Bronchial epithelial cell (primary cell): Measurements from ENCODE around the gene PARVA. TPM values are rescaled to one million over a fixed set of nuclear protein-coding genes. Genes with fewer than 3 reads are reported as not detected.

Source experiments
- DNase-seq: peaks from one replicate; pipeline ENCODE4 v3.0.0-alpha.2; 2010; ENCODE audit warnings: low read depth
- FAIRE-seq: peaks from 2 replicates; lab custom pipeline; 2011; peaks lifted over from hg19 to GRCh38; lab: Jason Lieb, UNC
- H3K27me3 ChIP-seq: 2 replicates; pipeline ENCODE4 v1.5.1; 2011; ENCODE audit warnings: low read length; ENCODE audit not compliant: control insufficient read depth, insufficient read depth
- H3K36me3 ChIP-seq: 2 replicates; pipeline ENCODE4 v1.5.1; 2011; ENCODE audit warnings: low read length; ENCODE audit not compliant: control insufficient read depth, insufficient read depth
- H3K4me3 ChIP-seq: 2 replicates; pipeline ENCODE4 v1.5.1; 2011; ENCODE audit warnings: mild to moderate bottlenecking, low read depth, low read length, control low read depth
- total RNA-seq: library from RNA; depleted of rRNA; stranded (reverse); fragments of >200 nt; gene quantifications from 2 replicates; pipeline ENCODE4 v1.2.1, GENCODE V29; 2014
- TF ChIP-seq, protein P1 (sequence below): IDR thresholded peaks from 2 replicates; pipeline ENCODE4 v1.5.1; 2011; ENCODE audit warnings: mild to moderate bottlenecking, moderate library complexity, low read length, control low read depth, inconsistent platforms; ENCODE audit not compliant: insufficient read depth, severe bottlenecking

The PARVA gene
- total RNA-seq, 1 donor from 2014 or later, result 7.6 TPM

DNA sequence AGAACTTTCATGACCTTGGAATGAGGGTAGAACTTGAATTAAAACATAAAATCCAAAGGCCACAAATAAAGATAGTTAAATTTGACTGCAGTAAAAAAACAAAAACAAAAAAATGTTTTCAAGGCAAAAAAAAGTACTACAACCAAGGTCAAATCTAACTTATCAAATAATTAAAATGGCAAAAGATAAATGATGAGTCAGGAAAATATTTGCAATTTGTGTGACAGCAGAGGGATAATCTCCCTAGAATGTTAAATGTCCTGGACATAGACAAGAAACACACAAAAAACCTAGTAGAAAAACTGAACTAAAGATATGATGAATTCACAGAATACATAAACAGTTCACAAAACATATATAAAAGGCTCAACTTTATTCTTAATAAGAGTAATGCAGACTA lies 186.6 kb downstream of the PARVA start:
- FAIRE-seq, result no peak
- TF ChIP-seq, protein P1, sequence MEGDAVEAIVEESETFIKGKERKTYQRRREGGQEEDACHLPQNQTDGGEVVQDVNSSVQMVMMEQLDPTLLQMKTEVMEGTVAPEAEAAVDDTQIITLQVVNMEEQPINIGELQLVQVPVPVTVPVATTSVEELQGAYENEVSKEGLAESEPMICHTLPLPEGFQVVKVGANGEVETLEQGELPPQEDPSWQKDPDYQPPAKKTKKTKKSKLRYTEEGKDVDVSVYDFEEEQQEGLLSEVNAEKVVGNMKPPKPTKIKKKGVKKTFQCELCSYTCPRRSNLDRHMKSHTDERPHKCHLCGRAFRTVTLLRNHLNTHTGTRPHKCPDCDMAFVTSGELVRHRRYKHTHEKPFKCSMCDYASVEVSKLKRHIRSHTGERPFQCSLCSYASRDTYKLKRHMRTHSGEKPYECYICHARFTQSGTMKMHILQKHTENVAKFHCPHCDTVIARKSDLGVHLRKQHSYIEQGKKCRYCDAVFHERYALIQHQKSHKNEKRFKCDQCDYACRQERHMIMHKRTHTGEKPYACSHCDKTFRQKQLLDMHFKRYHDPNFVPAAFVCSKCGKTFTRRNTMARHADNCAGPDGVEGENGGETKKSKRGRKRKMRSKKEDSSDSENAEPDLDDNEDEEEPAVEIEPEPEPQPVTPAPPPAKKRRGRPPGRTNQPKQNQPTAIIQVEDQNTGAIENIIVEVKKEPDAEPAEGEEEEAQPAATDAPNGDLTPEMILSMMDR, result no peak
- no peaks in the 10 kb centered on the region for H3K36me3 ChIP-seq

DNA sequence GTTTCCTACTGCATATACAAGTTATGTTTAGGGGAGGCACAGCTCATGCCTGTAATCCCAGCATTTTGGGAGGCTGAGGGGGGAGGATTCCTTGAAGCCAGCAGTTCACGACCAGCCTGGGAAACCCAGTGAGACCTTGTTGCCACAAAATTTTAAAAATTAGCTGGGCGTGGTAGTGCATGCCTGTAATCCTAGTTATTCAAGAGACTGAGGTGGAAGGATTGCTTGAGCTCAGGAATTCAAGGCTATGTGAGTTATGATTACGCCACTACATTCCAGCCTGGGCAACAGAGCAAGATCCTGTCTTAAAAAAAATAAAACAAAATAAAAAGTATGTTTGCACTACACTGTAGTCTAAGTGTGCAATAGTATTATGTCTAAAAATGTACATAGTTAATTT lies 188.0 kb downstream of the PARVA start:
- FAIRE-seq, result no peak
- TF ChIP-seq, protein P1, result no peak
- no peaks in the 10 kb centered on the region for H3K36me3 ChIP-seq
- DNase-seq, result no peak
- H3K27me3 ChIP-seq, result no peaks in the 10 kb centered on the region
- no peak overlapping the region for H3K4me3 ChIP-seq

More for the DNA sequence above, 186.6 kb downstream of the PARVA start:
- no peak overlapping the region for H3K4me3 ChIP-seq
- no peak for DNase-seq
- H3K27me3 ChIP-seq, result no peaks in the 10 kb centered on the region

DNA sequence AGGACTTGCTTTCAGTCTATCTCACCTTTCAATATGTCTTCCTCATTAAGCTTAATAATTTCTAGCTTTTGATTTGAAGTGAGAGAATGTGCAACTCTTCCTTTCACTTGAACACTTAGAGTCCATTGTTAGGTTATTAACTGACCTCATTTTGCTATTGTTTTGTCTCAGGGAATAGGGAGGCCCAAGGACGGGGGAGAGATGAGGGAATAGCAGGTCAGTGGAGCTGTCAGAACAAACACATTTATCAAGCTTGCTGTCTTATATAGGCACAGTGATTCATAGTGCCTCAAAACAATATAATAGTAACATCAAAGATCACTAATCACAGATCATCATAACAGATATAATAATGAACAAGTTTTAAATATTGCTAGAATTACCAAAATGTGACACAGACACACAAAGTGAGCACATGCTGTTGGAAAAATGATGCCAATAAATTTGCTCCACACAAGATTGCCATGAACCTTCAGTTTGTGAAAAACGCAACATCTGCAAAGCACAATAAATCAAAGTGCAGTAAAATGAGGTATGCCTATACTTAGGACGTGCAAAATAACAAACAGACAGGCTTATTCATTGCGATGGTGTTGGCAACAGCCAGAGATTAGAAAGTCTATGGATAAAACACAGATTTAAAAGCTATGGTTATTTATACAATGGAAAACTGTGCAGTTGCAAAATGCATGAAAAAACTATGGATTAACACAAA lies 190.5 kb downstream of the PARVA start:
- DNase-seq (no peak), FAIRE-seq (no peak)
- Histone ChIP-seq H3K27me3 (peaks cover 2% of the 10 kb centered on the region), H3K36me3 (no peaks in the 10 kb centered on the region), H3K4me3 (no peak overlapping the region)
- TF ChIP-seq, protein P1, result no peak

DNA sequence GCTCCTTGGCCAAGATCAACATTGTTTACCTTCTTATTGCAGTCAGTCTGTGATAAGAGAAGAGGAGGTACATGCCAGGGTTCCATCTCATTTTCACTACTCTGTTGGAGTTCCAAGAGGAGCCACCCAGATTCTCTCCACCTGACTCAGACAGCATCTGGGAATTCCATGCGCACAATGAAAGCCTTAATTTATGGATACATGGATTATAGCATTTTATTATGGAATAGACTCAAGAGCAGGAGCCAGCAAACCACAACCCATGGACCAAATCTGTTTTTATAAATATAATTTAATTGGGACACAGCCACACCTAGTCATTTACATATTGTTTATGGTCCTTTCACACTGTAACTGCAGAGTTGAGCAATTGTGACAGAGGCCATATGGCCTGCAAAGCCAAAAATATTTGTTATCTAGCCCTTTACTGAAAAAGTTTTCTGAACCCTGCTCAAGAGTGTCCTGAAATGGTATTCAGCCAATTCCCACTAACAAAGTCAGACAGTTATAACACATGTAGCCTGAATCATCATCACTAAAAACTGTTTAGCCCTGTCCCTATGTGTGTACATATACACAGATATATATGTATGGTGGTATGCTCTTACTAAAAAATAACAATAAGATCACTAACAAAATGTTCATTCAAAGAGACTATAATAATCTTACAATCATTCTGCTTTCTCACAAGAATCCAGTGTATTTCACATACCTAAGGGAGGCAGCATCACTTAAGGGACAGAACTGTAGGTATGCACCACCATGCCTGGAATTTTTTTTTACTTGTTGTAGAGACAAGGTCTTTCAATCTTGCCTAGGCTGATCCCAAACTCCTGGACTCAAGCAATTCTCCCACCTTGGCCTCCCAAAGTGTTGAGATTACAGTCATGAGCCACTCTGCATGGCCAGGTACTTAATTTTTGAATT lies 192.4 kb downstream of the PARVA start:
- DNase-seq, result no peak
- H3K27me3 ChIP-seq, result peaks cover 2% of the 10 kb centered on the region
- no peak for FAIRE-seq

DNA sequence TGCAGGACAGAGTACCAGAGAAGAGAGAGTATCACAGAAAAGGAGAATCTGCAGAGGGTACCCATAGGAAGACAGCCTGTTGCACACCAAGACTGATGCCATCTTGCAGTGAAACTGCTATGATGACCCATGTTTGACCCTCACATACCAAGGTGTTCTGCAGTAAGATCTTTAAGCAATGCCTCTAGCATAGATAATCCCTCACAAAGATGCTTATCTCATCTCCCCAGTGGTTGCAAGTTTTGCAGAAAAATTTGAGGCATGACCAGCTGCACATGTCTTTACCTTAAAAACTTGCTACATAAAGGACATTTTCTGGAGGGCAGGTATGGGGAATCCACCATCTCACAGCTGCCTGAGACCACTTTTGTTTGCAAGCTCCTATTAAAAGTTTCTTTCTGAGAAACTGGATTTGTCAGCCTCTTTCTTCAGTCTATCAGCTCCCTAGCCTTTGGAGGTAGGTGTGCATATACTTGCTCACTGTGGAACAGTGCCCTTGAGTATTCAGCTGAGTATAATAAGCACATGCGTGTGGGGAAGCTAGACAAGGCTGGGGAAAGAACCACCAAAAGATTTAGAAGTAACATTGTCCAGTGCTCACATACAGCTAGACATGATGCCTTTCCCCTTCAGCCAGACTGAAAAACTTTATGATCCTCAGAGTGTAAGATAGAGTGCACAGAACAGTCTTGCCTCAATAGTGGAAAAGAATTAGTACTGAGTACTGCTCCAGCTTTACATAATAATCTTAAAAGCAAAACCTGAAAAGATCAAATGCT lies 196.5 kb downstream of the PARVA start:
- DNase-seq, result no peak
- H3K36me3 ChIP-seq, result no peaks in the 10 kb centered on the region
- no peak for FAIRE-seq
- TF ChIP-seq, protein P1, result no peak
- peaks cover 2% of the 10 kb centered on the region for H3K27me3 ChIP-seq
- no peak overlapping the region for H3K4me3 ChIP-seq

More for the DNA sequence above, 192.4 kb downstream of the PARVA start:
- Histone ChIP-seq H3K36me3 (no peaks in the 10 kb centered on the region), H3K4me3 (no peak overlapping the region)
- TF ChIP-seq, protein P1, result no peak
